CD4-positive, alpha-beta T cell (primary cell): Measurements from ENCODE around the gene TAOK3. TPM values are rescaled to one million over a fixed set of nuclear protein-coding genes. Genes with fewer than 3 reads are reported as not detected.
"Not testable (repeated sequence)": the region's sequence is repeated elsewhere in the genome, so short reads cannot be mapped to it uniquely, and the experiment has no call there.

ENCODE experiments used
- ATAC-seq: fragments of 200-7000 bp; cut with Tn5 transposase; one replicate; pipeline ENCODE4 v1.10.0; 2022; ENCODE audit warnings: mild to moderate bottlenecking; ENCODE audit not compliant: poor library complexity
- CTCF ChIA-PET: fragments of 350-600 bp; sonication (Branson Sonifier 250); formaldehyde crosslinking; loops from one replicate; lab custom pipeline; 2021; ENCODE audit warnings: antibody characterized with exemption, inconsistent platforms; lab: Charles Lee
- POLR2A ChIA-PET: fragments of 350-600 bp; sonication (Branson Sonifier 250); formaldehyde crosslinking; loops from one replicate; lab custom pipeline; 2021; ENCODE audit warnings: antibody characterized with exemption, inconsistent platforms; lab: Charles Lee
- DNase-seq, 14 experiments: peaks; one replicate each; pipeline ENCODE4 v3.0.0-alpha.2; 2013 to 2020; ENCODE audit warnings: mixed read lengths in 2 of 14
- H3K27ac ChIP-seq, 2 donors: one replicate each; pipeline versions ENCODE4 v1.5.1 to v1.7.0; 2013; ENCODE audit warnings: low read length in 2 of 2, low read depth in 1 of 2, mild to moderate bottlenecking in 1 of 2
- H3K27me3 ChIP-seq, 2 experiments: 1 replicate in 1 of 2; 2 replicates in 1 of 2; pipeline versions ENCODE4 v1.6.1 to v1.7.0; 2013; ENCODE audit warnings: low read length in 2 of 2, control low read depth in 1 of 2, mild to moderate bottlenecking in 1 of 2, moderate library complexity in 1 of 2; ENCODE audit not compliant: insufficient read depth in 2 of 2, control insufficient read depth in 1 of 2
- H3K36me3 ChIP-seq: one replicate; pipeline ENCODE4 v1.6.1; 2013; ENCODE audit warnings: low read length, control low read depth; ENCODE audit not compliant: insufficient read depth
- H3K4me1 ChIP-seq: one replicate; pipeline ENCODE4 v1.6.1; 2013; ENCODE audit warnings: low read length, control low read depth; ENCODE audit not compliant: insufficient read depth
- H3K4me3 ChIP-seq: one replicate; pipeline ENCODE4 v1.5.1; 2013; ENCODE audit warnings: mild to moderate bottlenecking, low read length, moderate library complexity
- H3K9me3 ChIP-seq, 2 experiments: 1 replicate in 1 of 2; 2 replicates in 1 of 2; pipeline versions ENCODE4 v1.6.1 to v1.7.0; 2013; ENCODE audit warnings: low read length in 2 of 2, mild to moderate bottlenecking in 2 of 2, control low read depth in 1 of 2, moderate library complexity in 1 of 2; ENCODE audit not compliant: control insufficient read depth in 1 of 2, insufficient read depth in 1 of 2
- H3K27ac Mint-ChIP-seq: one replicate; pipeline ENCODE4 v1.8.0; 2020; ENCODE audit warnings: mixed read lengths
- H3K27me3 Mint-ChIP-seq: one replicate; pipeline ENCODE4 v1.8.0; 2021; ENCODE audit warnings: mixed read lengths
- H3K36me3 Mint-ChIP-seq: one replicate; pipeline ENCODE4 v1.8.0; 2021; ENCODE audit warnings: low read depth, mixed read lengths
- H3K4me1 Mint-ChIP-seq: one replicate; pipeline ENCODE4 v1.8.0; 2021; ENCODE audit warnings: low read depth, mixed read lengths
- H3K4me3 Mint-ChIP-seq: one replicate; pipeline ENCODE4 v1.8.0; 2020; ENCODE audit warnings: mild to moderate bottlenecking, mixed read lengths
- H3K9me3 Mint-ChIP-seq: one replicate; pipeline ENCODE4 v1.8.0; 2020; ENCODE audit warnings: mixed read lengths
- CTCF ChIP-seq: fragments of 200-600 bp; IDR thresholded peaks from one replicate; pipeline ENCODE4 v1.8.0; 2022; ENCODE audit warnings: antibody characterized with exemption, mild to moderate bottlenecking
- intact Hi-C, 2 experiments: fragments of 100-400 bp; cut with DNase I in 1 of 2; cut with micrococcal nuclease in 1 of 2; formaldehyde crosslinking; loops; one replicate each; pipeline versions ENCODE4 v1.15.1 to v1.9.0; 2023 to 2025; cut with DNase I, micrococcal nuclease
- total RNA-seq, 174 experiments: library from RNA in 2 of 174; stranded (reverse) in 2 of 174; gene quantifications; one replicate each; pipeline ENCODE4 v1.2.3 and lab custom pipeline; 2021 to 2026

Gene TAOK3
- total RNA-seq, 2 experiments from 2014 or later: 53.5 to 56.6 TPM

- intact Hi-C loops: no loop called here
- no peak for TF ChIP-seq CTCF
- ChIA-PET POLR2A (no interaction called here), CTCF (no interaction called here)
- Mint-ChIP-seq H3K9me3 (no peaks in the 10 kb centered on the region), H3K27ac (no peak overlapping the region), H3K4me1 (peaks cover 10% of the 10 kb centered on the region), H3K27me3 (no peaks in the 10 kb centered on the region), H3K4me3 (no peak overlapping the region), H3K36me3 (peaks cover 62% of the 10 kb centered on the region)
- Histone ChIP-seq H3K4me1 (no peaks in the 10 kb centered on the region), H3K27me3 (no peaks in the 10 kb centered on the region), H3K36me3 (peaks cover 14% of the 10 kb centered on the region), H3K9me3 (peaks cover 0 to 5% of the 10 kb centered on the region in 2 experiments), H3K4me3 (no peak overlapping the region), H3K27ac (no peak overlapping the region)
- DNase-seq (no peak), ATAC-seq (no peak)
Observed at GRCh38 chr12:118282767-118283166, 89.9 kb downstream of the TAOK3 start.

GRCh38 chr12:118278288-118278687 lies 94.4 kb downstream of the TAOK3 start:
- H3K4me1 ChIP-seq, intact Hi-C loops, POLR2A ChIA-PET, DNase-seq, H3K27ac Mint-ChIP-seq, H3K4me3 Mint-ChIP-seq, H3K4me3 ChIP-seq, H3K27ac ChIP-seq, H3K9me3 Mint-ChIP-seq, H3K9me3 ChIP-seq, ATAC-seq, H3K27me3 Mint-ChIP-seq, H3K27me3 ChIP-seq, H3K36me3 ChIP-seq: not testable (repeated sequence)
- CTCF ChIA-PET: interaction anchor here (0.6 kb wide), 1 partner anchor 84 kb away, joined by 3 read pairs; no protein-coding TSS in a partner anchor
- Mint-ChIP-seq H3K36me3 (peaks cover 42% of the 10 kb centered on the region), H3K4me1 (peaks cover 16% of the 10 kb centered on the region)

- H3K4me3 Mint-ChIP-seq: peak overlapping the region; percentile 61
- Histone ChIP-seq H3K4me3 (no peak overlapping the region), H3K36me3 (no peaks in the 10 kb centered on the region), H3K9me3 (peaks cover 0 to 5% of the 10 kb centered on the region in 2 experiments), H3K27ac (no peak overlapping the region), H3K27me3 (no peaks in the 10 kb centered on the region), H3K4me1 (no peaks in the 10 kb centered on the region)
- no peaks in the 10 kb centered on the region for H3K9me3 Mint-ChIP-seq
- peaks cover 16% of the 10 kb centered on the region for H3K4me1 Mint-ChIP-seq
- no peaks in the 10 kb centered on the region for H3K27me3 Mint-ChIP-seq
- peaks cover 23% of the 10 kb centered on the region for H3K36me3 Mint-ChIP-seq
- CTCF ChIA-PET: no interaction called here
- no peak for TF ChIP-seq CTCF
- POLR2A ChIA-PET: interaction anchor here (0.7 kb wide), 1 partner anchor 94 kb away, joined by 3 read pairs; no protein-coding TSS in a partner anchor
- intact Hi-C loops: no loop called here
- peak overlapping the region; percentile 75 for H3K27ac Mint-ChIP-seq
- no peak for ATAC-seq
- DNase-seq: no peak
Observed at GRCh38 chr12:118274066-118274465, 98.6 kb downstream of the TAOK3 start.

GRCh38 chr12:118271770-118272417 lies 100.8 kb downstream of the TAOK3 start:
- Mint-ChIP-seq H3K27me3 (no peaks in the 10 kb centered on the region), H3K4me1 (peaks cover 20% of the 10 kb centered on the region), H3K27ac (peak overlapping the region; percentile 18), H3K36me3 (peaks cover 30% of the 10 kb centered on the region), H3K4me3 (no peak overlapping the region), H3K9me3 (no peaks in the 10 kb centered on the region)
- ChIA-PET POLR2A (no interaction called here), CTCF (no interaction called here)
- DNase-seq: no peak
- Histone ChIP-seq H3K4me1 (no peaks in the 10 kb centered on the region), H3K27ac (no peak overlapping the region), H3K4me3 (no peak overlapping the region), H3K9me3 (no peaks in the 10 kb centered on the region), H3K27me3 (no peaks in the 10 kb centered on the region), H3K36me3 (no peaks in the 10 kb centered on the region)
- TF ChIP-seq CTCF: no peak
- intact Hi-C loops: no loop called here
- ATAC-seq: no peak
